Fibroblast of lung (primary cell): Measurements from ENCODE around the gene GRK5.

Experiments
- CTCF ChIP-seq, 2 donors: IDR thresholded peaks in 1 of 2; conservative IDR thresholded peaks in 1 of 2; 1 replicate in 1 of 2; 2 replicates in 1 of 2; pipeline ENCODE4 v1.5.1; 2011 to 2012; ENCODE audit warnings: low read length in 2 of 2, control low read depth in 1 of 2, inconsistent platforms in 1 of 2, low read depth in 1 of 2, mild to moderate bottlenecking in 1 of 2
- EZH2 ChIP-seq: IDR thresholded peaks from 2 replicates; pipeline ENCODE4 v1.5.1; 2012; ENCODE audit warnings: low read length, control low read depth, mild to moderate bottlenecking; ENCODE audit errors: missing control alignments

GRCh38 chr10:119421891-119422681 is 214.7 kb downstream of the GRK5 start:
- TF ChIP-seq EZH2 (no peak), CTCF (conservative IDR thresholded peaks at IDR 0.05 in 1 of 2, IDR thresholded peaks at IDR 0.05 in 1 of 2; ENCODE audit: low read depth in 1 of 2, low read length in 2 of 2) (no peak)
